Transverse colon (tissue), 3 donors: ENCODE measurements around the gene ZFP1.

Source experiments
- EP300 ChIP-seq: sonication (generic); formaldehyde crosslinking; IDR thresholded peaks from one replicate; pipeline ENCODE4 v1.6.1; 2017; ENCODE audit warnings: antibody characterized with exemption, low read depth
- POLR2A ChIP-seq: fragments of 450-650 bp; IDR thresholded peaks from one replicate; pipeline ENCODE4 v1.6.1; 2016; ENCODE audit warnings: antibody characterized with exemption, mild to moderate bottlenecking, moderate library complexity
- TF ChIP-seq, protein P1 (sequence below), 5 experiments: fragments of 200-600 bp in 3 of 5; fragments of 450-650 bp in 2 of 5; sonication (generic) in 3 of 5; IDR thresholded peaks; 1 replicate in 2 of 5; 2 replicates in 3 of 5; pipeline ENCODE4 v1.5.1; 2016 to 2017; ENCODE audit warnings: antibody characterized with exemption in 5 of 5, inconsistent platforms in 3 of 5, mild to moderate bottlenecking in 2 of 5, moderate library complexity in 1 of 5

- TF ChIP-seq, protein P1, sequence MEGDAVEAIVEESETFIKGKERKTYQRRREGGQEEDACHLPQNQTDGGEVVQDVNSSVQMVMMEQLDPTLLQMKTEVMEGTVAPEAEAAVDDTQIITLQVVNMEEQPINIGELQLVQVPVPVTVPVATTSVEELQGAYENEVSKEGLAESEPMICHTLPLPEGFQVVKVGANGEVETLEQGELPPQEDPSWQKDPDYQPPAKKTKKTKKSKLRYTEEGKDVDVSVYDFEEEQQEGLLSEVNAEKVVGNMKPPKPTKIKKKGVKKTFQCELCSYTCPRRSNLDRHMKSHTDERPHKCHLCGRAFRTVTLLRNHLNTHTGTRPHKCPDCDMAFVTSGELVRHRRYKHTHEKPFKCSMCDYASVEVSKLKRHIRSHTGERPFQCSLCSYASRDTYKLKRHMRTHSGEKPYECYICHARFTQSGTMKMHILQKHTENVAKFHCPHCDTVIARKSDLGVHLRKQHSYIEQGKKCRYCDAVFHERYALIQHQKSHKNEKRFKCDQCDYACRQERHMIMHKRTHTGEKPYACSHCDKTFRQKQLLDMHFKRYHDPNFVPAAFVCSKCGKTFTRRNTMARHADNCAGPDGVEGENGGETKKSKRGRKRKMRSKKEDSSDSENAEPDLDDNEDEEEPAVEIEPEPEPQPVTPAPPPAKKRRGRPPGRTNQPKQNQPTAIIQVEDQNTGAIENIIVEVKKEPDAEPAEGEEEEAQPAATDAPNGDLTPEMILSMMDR (IDR thresholded peaks at IDR 0.05): no peak
- TF ChIP-seq EP300 (no peak), POLR2A (no peak)
These were observed 34.0 kb upstream of the ZFP1 start for GRCh38 chr16:75114179-75114945.
